ENCODE results near the gene BANK1.

BANK1 gene

DNA sequence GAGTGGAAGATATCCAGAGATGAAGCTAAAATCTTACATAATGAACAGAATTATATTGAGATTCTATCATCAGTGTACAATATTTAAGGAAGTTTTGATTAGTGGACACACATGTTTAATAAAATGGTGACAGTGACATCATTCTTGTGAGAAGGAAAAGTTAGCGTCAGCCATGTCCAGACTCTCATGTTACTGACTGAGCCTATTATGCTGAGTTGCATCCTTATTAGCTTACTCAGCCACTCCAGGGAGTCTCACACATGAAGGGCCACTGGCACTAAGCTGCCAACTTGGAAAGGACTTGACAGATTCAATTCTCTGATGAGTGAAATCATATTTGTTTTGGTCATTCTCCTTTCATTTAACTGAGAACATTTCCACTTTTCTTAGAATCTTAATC, 170.6 kb downstream of the BANK1 start:
- no peak for DNase-seq

DNA sequence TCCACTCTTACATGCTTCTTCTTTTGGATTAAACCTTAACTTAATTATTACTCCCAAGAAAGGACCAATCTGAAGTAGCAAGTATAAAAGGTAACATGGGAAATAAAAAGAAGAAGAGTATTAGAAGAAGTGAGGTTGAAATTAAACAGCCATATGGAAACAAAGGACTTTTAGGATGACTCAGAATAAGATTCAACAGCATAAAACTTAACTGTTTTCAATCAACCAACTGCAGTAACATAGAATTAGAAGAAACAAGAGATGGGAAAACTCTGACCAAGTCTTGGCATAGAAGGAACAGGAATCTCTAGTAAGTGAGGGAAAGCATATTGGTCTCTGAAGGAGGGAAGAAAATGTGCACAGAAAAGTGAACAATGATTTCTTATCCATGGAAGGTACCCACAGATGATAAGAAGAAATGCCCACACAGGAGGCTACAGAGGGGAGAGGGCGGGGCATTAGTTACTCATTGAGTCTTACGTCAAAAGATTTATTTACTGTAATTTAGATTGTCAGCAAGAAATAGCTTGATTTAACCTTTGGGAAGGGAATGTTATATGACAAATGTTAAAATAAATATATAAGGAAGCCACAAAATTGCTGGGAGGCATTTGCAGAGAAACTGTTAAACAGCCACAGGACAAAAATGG, 177.3 kb downstream of the BANK1 start:
- DNase-seq = no peak

DNA sequence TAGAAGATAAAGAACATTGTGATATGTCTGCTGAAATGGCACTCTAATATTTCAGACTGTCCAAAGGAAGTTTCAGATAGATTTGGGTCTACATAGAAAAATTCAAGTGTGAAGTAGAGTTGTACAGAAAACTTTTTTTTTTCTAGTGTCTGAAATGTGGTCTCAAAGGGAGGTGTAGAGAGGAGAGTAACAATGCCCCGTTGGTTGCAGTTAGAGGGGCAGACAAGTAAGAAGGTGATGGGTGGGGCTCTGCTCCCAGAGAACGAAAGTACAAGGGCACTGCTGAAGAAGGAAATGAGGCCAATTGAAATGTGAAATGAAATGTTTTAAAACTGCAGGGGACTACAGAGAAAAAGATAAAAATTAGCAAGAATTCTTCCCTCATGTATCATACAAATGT, 177.8 kb downstream of the BANK1 start:
- no peak for DNase-seq

DNA sequence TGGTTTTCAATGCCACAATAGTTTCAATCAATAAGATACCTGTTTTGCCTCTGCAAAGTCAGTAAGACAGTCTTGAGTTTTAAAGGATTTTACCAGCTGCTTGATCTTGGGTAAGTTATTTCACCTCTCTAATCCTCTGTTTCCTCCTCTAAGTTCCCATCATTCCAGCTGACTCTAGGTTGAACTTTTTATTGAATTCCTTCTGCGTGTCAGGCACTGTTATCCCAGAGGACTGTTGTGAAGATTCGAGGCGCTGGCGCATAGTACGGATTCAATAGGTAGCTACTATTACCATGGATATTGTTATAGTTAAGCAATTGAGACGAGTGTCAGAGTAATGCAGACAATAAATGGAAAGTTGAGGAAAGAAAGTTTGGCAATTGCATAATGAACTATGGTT, 179.4 kb downstream of the BANK1 start:
- no peak for DNase-seq

DNA sequence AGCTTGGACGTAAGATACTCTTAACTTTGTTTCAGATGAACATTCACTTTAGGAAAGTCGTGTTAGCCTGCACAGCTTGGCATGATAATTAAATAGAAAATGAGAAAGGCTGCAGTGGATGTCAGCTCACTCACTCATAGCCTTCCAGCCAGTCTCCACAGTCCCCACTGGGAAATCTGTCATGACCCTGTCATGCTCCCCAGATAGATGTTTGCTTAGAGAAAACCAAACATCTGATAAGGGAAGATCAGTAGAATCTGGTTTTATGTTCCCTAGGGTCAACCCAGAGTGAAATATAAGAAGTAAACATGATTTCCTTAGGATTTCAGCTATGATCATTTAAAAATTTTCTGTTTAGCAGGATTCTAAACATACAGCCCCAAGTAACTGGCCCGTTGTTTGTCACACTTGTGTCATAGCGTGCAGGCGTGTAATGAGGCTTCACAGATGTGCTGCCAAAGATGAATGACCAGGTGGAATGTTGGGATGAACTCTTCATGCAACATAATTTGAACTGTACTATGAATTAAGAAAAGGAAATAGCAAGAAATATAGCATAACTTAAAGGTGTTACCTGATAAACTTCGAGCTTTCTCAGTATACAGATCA, 180.1 kb downstream of the BANK1 start:
- DNase-seq = no peak

DNA sequence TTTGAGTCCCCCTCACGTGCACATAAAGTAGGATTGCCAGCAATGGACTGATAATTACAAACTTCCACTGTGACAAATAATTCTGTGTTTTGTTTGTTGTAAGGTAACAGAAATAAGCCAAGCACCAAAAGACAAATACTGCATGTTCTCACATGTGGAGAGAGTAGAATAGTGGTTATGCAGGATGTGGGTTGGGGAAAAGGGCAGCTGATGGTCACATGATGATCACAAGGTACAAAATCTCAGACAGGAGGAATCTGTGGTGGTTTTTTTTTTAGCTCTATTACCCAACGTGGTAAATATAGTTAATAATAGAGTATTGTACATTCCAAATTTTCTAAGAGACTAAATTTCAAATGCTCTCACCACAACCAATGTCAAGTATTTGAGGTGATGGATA, 182.3 kb downstream of the BANK1 start:
- DNase-seq = peak; percentile 14

DNA sequence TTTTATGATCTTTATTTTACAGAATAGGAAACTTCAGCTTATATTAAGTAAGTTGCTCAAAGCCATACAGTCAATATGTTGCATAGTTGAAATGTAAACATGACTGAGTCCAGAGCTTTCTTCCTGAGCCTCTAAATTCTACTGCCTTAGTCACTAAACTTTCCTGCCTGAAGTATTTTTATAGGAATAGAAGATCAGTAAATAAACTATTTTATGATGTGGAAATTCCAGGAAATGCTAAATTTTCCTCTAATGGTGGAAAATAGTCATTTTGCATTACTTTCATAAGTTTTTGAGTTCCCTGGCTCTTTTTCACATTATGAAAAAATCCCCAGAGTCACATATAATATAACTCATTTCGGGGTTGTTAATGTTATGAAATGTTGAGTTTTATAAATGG, 182.8 kb downstream of the BANK1 start:
- no peak for DNase-seq

DNA sequence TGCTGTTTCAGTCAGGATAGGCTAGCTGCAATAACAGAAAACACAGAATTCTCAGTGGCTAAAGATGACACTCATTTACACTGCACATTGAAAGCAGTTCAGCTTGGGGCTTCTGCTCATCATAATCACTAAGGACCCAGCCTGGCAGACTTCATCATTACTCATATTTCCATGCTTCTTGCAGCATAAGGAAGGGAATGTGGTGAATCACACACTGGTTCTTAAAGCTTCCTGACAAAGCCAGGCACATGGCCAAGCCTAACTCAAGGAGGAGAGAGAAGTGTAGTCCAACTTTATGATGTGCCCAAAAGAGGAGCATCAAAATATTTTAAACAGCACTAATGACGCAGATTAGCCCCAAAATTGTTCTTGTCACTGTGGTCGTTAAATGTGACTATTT, 186.5 kb downstream of the BANK1 start:
- DNase-seq = no peak

DNA sequence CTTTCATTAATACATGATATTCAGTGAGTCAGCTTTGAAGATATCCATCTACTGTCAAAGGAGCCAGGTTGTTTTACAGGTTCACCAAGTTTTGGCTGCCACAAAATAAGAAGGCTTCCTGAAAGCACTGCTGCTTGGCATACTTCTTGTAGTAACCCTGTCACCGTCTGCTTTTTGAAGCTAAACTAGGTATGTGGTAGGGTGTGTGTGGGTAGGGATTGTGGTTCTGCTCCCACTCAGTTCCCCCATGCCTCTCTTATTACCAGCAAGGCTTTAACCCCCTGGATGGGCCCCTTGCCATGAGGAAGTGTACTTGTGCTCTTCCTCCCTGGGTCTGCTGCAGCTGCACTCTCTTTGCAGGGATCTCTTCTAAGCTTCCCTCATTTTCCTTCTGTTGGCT, 191.2 kb downstream of the BANK1 start:
- peak; percentile 79 for DNase-seq

DNA sequence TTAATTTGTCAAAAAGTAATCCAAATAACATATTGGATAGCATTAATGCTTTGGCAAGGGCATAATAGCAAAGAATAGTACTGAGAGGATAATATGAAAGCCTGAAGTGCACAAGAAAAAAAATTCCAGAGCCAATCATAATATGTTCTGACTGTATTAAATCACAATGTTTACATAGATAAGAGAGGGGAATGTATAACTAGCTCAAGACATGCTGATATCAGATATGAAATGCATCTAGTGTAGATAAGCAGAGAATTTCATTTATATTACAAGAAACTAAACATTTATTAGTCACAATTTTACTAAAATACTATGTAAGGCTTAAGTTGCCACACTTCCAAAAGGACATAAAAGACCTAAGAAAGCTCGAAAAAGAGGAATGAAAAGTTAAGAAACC, 193.3 kb downstream of the BANK1 start:
- DNase-seq = no peak

DNA sequence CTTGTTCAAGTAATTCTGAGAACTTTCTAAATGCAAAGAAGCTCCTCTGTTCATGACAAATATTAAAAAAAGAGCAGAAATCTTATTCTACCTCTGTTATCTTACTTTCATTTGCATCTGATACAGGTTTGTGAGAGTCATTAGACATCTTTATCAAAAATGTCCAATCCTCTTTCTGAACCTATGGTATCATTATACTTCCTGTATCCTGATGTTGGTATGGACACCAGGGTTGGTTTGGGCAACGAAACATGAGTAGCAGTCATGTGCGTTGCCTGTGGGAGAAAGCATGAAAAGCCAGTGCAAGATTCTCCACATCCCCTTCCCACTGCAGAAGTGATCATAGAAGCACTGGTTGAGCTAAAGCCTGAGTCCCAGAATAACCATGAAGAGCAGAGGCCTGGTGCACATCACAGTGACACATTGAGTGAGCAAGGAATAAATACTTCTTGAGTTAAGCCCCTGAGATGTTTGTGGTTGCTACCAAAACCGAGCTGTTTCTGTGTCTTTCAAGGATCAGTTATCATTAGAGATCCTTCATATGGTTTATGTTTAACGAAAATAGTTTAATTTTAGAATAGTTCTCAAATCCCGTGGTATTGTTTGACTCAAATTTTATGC, 197.2 kb downstream of the BANK1 start:
- no peak for DNase-seq

DNA sequence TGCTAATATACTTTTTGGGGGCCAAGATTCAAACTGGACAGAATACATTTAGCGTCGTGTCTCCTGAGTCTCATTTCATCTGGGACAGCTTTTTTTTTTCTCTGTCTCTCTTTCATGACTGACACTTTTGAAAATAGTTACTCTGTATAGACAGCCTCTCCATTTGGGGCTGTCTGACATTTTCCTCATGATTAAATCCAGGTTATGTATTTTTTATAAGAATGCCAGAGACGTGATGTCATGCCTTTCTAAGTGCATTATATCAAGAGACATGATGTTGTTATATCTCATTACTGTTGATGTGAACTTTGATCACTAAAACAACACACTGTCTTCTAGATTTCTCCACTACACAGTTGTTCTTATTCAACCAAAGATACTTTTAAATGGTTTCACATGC, 199.0 kb downstream of the BANK1 start:
- no peak for DNase-seq

DNA sequence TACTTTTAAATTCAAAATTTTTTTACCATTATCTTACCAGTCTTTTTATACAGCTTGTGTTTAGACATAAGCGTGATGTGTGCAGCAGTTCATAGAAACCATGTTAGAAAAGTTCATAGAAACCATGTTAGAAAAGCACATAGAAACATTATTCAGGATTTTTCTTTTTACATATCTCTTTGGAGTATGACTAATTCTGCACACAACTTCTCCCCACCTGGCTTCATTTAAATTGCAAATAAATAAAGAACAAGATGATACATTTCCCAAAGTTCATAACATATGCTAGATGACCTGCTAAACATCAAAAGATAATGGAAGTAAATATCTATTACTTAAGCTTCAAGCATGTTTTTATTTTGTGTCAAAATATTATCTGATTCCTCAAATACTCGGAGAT, 201.9 kb downstream of the BANK1 start:
- DNase-seq = no peak

DNA sequence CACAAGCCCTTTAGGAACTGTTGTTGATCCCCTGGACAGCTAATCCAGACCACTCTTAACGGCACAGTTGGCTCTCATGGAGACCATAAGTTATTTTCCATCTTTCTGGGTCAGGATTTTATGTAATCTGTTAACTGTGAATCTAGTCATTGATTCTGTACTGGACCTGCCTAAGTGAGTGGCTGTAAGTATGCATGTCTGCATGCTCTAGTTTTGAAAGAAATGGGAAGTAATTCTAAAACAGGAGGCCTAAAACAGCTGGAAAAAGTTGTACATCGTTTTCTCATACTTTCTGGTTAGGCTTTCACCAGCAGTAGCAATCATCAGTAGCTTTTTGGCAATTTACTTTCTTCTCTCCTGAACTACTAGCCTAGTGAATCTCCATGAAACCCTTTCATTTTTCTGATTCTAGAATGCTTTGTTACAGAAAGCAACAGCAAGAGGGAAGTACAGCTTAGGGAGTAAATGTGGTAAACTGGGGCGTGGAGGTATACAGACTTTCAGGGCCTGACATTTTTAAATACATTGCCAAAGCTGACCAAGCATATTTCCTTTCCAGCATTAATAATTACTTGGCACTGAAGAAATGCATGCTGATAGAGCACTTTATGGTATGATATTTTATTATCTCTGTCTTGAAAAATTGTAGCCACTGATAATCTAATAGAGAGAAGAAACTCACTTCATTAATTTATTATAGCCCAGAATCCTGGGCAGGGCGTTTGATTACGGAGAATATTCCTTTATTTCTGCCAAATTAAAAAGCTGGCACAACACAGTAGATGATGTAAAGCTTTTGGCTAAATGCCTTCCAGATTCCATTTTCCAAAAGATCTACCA, 202.7 kb downstream of the BANK1 start:
- peak; percentile 27 for DNase-seq

DNA sequence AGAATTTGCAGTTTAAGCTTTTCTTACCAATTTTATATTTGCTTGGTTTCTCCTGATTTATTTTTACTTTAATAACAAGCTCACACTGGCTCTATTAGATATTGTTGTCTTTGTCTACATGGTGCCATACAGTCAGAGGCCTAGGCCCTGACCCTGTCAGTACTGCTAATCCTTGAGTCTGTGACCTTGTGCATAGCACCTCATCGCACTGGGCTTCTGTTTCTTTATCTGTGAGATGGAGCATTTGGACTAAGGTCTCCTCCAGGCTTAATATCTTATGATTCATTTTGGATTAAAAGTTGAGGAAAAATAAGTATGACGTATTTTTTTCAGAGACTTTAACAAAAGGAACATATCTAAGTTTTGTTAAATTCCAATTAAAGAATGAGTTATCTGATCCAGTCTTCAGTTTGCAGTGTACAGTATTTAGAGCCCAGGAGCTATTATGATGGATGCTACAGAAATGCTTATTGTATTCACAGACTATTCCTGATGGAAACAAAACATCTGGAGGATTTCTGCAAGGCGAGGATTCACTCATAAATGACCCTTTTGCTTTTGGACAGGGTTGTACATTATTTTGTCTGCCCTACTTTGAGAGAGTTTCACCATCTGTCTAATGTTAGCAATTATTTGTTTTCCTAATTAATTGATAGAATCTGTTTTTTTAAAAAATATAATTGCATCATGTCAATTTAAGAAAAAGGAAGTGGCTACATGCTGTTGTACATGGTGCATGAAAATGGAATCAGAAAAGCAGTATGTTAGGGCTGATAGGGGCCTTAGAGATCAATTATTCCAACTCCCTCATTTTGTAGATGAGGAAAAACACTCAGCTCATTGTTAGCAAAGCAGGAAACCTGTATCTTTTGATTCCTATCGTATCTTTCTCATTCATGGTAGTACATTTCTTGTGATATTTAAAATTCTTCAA, 203.6 kb downstream of the BANK1 start:
- DNase-seq = peak; percentile 8

DNA sequence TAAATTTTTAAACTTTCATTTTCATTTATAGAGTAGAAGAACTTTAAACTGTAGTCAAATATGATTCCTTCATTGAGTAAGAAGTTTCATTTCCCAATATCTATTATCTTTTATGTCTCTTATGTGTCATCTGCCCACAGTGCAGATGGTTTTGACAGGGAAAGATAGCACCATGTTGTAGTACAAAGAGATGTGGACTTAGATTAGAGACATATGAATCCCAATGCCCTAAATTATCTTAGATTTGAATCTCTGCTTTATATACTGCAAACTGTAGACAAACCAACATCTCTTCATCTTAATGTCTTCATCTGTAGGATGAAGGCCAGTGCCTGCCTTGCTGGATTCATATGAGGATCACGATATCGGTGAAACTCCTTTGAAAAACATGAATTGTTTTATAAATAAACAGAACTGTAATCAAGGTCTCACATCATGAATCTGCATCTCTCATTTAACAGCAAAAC, 217.5 kb downstream of the BANK1 start:
- peak; percentile 31 for DNase-seq

DNA sequence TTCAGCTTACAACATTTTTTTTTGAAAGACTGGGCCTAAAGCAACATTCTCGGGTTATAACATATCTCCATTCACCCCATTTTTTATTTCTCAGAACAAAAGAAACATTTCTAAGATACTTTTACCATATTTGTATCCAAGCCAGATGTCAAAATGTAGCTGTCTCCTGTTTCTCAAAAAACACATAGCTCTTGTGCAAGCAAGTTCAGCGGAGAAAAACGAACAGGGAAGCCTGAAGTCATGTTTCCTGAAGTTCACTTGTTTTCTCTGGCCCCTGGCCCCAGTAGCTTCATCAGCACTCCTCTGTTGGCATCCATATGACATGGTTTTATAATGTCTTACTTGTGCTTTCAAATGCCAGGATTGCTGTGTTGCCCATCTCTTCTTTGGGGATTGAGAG, 218.2 kb downstream of the BANK1 start:
- DNase-seq = no peak

DNA sequence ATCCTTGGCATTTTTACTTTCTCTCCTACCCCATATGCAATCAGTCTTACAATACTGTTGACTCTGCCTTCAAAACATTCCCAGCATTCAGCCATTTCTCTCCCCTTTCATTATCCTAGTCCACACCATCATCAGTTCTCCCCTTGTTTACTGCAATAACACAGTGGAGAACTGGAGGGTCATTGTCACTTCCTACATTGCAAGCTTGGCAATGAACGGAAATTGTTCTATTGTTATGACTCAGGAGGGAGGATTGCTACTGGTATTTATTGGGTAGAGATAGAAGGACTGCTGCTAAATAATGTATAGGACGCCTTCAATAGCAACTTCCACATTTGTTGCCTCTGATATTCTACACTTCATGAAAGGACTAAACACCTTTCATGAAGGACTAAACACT, 231.8 kb downstream of the BANK1 start:
- no peak for DNase-seq

DNA sequence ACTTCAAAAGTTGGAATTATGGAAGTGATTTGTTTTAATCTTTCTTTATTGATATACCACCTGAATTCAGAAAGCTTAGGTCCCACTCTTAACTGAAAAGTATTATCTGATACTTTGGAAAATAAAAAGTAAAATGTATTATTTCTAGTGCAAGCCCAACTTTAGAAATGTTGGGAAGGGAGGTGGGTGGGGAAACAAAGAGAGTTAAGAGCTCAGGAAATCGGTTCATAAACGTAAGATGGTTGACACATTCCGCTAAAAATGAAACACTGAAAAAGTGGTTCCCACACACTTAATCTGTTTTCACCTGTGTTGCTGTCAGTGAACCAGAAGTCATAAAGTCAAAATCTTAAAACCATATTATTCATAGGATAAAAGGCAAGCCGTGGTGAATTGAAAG, 237.4 kb downstream of the BANK1 start:
- no peak for DNase-seq

DNA sequence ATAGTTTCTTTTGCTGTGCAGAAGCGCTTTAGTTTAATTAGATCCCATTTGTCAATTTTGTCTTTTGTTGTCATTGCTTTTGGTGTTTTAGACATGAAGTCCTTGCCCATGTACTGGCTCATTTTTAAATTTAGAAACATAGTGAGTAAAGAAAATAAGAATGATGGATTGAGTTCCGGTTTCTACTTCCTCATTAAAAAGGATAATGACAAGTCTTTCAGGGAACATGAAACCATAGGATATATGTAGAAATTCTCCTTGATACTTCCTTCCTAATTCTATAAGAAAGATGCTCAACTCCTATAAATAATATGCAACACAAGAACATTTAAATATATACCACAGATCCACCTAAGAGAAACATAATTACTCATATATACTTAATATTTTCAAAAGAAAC, 240.9 kb downstream of the BANK1 start:
- no peak for DNase-seq

DNA sequence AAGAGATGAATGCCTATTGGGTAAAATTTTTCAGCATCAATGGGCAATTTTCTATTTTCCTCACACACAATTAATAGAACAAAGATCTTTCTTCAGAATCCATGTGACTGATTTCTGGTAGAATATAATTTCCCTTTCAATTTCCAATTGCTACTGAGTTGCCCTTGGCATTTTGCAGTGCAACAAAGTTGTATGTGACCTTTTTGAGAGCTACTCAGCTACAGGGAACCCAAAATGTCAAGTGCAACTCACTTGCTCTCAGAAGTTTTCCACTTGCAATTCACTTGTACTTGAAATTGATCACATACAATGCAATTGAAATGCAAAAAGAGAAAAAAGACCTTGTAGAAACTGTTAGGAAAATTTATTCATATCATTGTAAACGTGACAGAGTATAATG, 245.5 kb downstream of the BANK1 start:
- DNase-seq = no peak

DNA sequence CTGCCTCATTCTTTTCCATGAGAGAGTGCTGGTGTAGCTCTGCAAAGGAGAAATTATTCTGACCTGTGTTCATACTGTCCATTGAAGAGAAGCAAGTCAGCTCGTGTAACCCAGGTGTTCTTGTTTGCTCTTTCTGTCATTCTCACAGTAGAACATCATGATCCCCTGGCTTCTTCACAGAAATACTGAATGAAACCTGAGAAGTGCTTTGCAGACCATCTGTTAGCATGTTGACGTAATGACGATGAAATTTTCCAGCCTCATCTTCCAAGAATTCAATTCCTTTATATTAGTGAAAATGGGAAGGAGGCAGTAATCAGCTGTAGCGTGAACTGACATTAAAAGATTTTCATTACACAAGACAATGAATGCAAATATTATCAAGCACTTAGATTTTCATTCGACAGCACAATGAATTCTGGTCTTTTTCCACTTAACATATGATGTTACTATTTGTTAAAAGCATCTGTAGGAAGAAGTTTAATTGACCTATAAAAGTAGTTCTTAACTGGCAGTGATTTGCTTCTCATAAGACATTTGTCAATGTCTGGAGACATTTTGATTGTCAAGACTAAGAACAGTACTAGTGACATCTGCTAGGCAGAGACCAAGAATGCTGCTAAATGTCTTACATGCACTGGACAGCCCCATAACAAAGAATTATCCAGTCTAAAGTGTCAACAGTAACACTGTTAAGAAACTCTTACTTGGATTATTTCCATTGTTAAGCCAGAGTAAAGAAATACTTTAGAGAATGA, 246.3 kb downstream of the BANK1 start:
- no peak for DNase-seq
